Osteoblast (primary cell): ENCODE data around the gene WIPF3. TPM values are rescaled to one million over a fixed set of nuclear protein-coding genes. Genes with fewer than 3 reads are reported as not detected.

Source experiments
- DNase-seq: peaks from one replicate; pipeline ENCODE4 v3.0.0; 2011; ENCODE audit warnings: low spot score, mixed read lengths; ENCODE audit not compliant: insufficient read length; ENCODE audit errors: missing footprints
- H2AFZ ChIP-seq: 2 replicates; pipeline ENCODE4 v1.6.0; 2011; ENCODE audit warnings: mild to moderate bottlenecking, low read length
- H3K27ac ChIP-seq: 2 replicates; pipeline ENCODE4 v1.5.1; 2011; ENCODE audit warnings: mild to moderate bottlenecking, low read depth, low read length, moderate library complexity
- H3K27me3 ChIP-seq: 2 replicates; pipeline ENCODE4 v1.6.0; 2012; ENCODE audit warnings: mild to moderate bottlenecking, control low read depth, inconsistent platforms, low read length, moderate library complexity; ENCODE audit not compliant: insufficient read depth
- H3K36me3 ChIP-seq: 2 replicates; pipeline ENCODE4 v1.5.1; 2011; ENCODE audit warnings: mild to moderate bottlenecking, low read length, control low read depth, moderate library complexity; ENCODE audit not compliant: insufficient read depth
- H3K4me1 ChIP-seq: 2 replicates; pipeline ENCODE4 v1.5.1; 2011; ENCODE audit warnings: mild to moderate bottlenecking, low read length, control low read depth, moderate library complexity; ENCODE audit not compliant: insufficient read depth
- H3K4me2 ChIP-seq: 2 replicates; pipeline ENCODE4 v1.6.0; 2011; ENCODE audit warnings: mild to moderate bottlenecking, low read length; ENCODE audit not compliant: insufficient read depth
- H3K4me3 ChIP-seq: fragments of 200-600 bp; sonication (generic); 3 replicates; pipeline ENCODE4 v1.5.1; 2012; ENCODE audit warnings: mild to moderate bottlenecking, low read length, inconsistent platforms; ENCODE audit not compliant: insufficient read depth
- H3K79me2 ChIP-seq: 2 replicates; pipeline ENCODE4 v1.6.0; 2012; ENCODE audit warnings: mild to moderate bottlenecking, low read length, control low read depth, inconsistent platforms; ENCODE audit not compliant: insufficient read depth
- H3K9me3 ChIP-seq: 2 replicates; pipeline ENCODE4 v1.5.1; 2011; ENCODE audit warnings: low read depth, low read length, control low read depth
- H4K20me1 ChIP-seq: 2 replicates; pipeline ENCODE4 v1.6.0; 2012; ENCODE audit warnings: mild to moderate bottlenecking, low read length, control low read depth; ENCODE audit not compliant: insufficient read depth
- CTCF ChIP-seq: IDR thresholded peaks from 2 replicates; pipeline ENCODE4 v1.5.1; 2011; ENCODE audit warnings: mild to moderate bottlenecking, low read depth, low read length, moderate library complexity; ENCODE audit errors: extremely low read depth
- total RNA-seq: library from RNA; depleted of rRNA; stranded (reverse); fragments of >200 nt; gene quantifications from 2 replicates; pipeline ENCODE4 v1.2.3, GENCODE V29; 2012

The WIPF3 gene
- total RNA-seq, 1 donor: not detected

- Histone ChIP-seq H3K4me3 (no peak overlapping the region), H3K9me3 (no peaks in the 10 kb centered on the region), H3K27me3 (peaks cover 13% of the 10 kb centered on the region), H3K27ac (no peak overlapping the region), H3K79me2 (no peaks in the 10 kb centered on the region), H2AFZ (no peak overlapping the region), H3K36me3 (no peaks in the 10 kb centered on the region), H3K4me2 (no peak overlapping the region), H4K20me1 (no peaks in the 10 kb centered on the region), H3K4me1 (no peaks in the 10 kb centered on the region)
- no peak for DNase-seq
- no peak for TF ChIP-seq CTCF
Observed at GRCh38 chr7:29770371-29770770, 35.9 kb upstream of the WIPF3 start.

GRCh38 chr7:29771081-29771816 lies 35.1 kb upstream of the WIPF3 start:
- H3K36me3 ChIP-seq: no peaks in the 10 kb centered on the region
- H3K27me3 ChIP-seq: peaks cover 4% of the 10 kb centered on the region
- no peaks in the 10 kb centered on the region for H3K9me3 ChIP-seq
- H3K4me1 ChIP-seq: no peaks in the 10 kb centered on the region
- DNase-seq: no peak
- no peak for TF ChIP-seq CTCF
- H3K4me3 ChIP-seq: no peak overlapping the region
- no peaks in the 10 kb centered on the region for H3K79me2 ChIP-seq
- H3K27ac ChIP-seq: no peak overlapping the region
- no peak overlapping the region for H3K4me2 ChIP-seq
- H4K20me1 ChIP-seq: no peaks in the 10 kb centered on the region
- H2AFZ ChIP-seq: no peak overlapping the region

GRCh38 chr7:29779017-29779416 lies 27.3 kb upstream of the WIPF3 start:
- Histone ChIP-seq H3K4me2 (no peak overlapping the region), H2AFZ (no peak overlapping the region), H3K9me3 (no peaks in the 10 kb centered on the region), H3K4me1 (no peaks in the 10 kb centered on the region), H3K36me3 (no peaks in the 10 kb centered on the region), H3K27ac (no peak overlapping the region), H3K27me3 (peaks cover 18% of the 10 kb centered on the region), H4K20me1 (no peaks in the 10 kb centered on the region), H3K4me3 (no peak overlapping the region), H3K79me2 (no peaks in the 10 kb centered on the region)
- TF ChIP-seq CTCF: no peak
- no peak for DNase-seq

- no peaks in the 10 kb centered on the region for H3K36me3 ChIP-seq
- no peak overlapping the region for H3K4me3 ChIP-seq
- H3K4me2 ChIP-seq: no peak overlapping the region
- H3K27ac ChIP-seq: no peak overlapping the region
- H3K9me3 ChIP-seq: no peaks in the 10 kb centered on the region
- no peak for TF ChIP-seq CTCF
- no peak for DNase-seq
- no peaks in the 10 kb centered on the region for H3K79me2 ChIP-seq
- peaks cover 18% of the 10 kb centered on the region for H3K27me3 ChIP-seq
- H2AFZ ChIP-seq: no peak overlapping the region
- no peaks in the 10 kb centered on the region for H3K4me1 ChIP-seq
- H4K20me1 ChIP-seq: no peaks in the 10 kb centered on the region
Observed at GRCh38 chr7:29780346-29780745, 26.0 kb upstream of the WIPF3 start.
